HG03135 (cell line): Measurements from ENCODE around the gene WNK2.

Experiments
- ATAC-seq: cut with Tn5 transposase; IDR thresholded peaks from one replicate; pipeline ENCODE4 v1.9.1; 2021; ENCODE audit warnings: mild to moderate bottlenecking, moderate library complexity; ENCODE audit not compliant: unreplicated experiment

The WNK2 gene

DNA sequence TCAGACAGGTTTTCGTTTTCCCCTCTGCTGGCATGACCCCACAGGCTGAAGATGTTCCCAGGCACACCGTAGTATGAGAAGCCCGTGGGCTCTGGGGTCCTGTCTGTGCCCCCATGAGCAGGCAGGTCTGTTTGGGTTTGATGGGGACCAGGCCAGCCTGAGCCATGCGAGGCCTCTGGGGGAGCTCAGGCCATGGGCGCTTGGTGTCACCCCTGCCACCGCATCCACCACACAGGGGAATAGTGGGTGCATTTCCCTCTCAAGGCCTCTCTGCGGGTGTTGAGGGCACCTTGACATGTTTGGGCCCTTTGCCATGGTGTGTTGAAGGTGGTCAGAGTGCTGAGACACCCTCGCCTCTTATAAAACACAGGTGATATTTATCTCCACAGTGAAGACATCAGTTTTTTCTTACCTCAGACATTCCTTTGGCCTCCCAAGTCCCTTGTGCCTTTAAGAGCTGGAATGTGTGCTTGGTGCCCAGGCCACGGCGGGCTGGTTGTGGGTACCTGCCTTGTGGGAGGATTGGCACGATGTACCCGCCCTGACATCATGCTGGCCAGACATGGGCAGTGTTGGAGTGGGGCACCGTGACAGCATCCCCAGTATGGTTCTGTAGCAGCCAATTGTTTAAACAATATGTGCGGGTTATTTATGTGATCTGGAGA lies 68.3 kb downstream of the WNK2 start:
- no peak for ATAC-seq

- no peak for ATAC-seq
Observed at GRCh38 chr9:93252781-93253530, 69.0 kb downstream of the WNK2 start.

DNA sequence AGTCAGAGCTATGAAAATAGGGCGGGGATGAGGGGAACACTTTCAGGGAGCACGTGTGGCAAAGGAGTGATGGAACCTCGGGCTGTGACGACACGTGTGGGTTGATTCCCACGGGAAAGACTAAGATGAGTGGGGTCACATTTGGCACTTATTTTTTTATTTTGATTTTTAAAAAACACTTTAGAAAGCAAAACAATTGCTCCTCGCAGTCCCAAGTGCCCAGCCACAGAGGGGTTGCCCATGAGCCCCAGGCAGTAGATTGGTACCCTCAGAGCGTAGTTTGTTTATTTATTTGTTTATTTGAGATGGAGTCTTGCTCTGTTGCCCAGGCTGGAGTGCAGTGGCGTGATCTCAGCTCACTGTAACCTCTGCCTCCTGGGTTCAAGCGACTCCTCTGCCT lies 69.7 kb downstream of the WNK2 start:
- no peak for ATAC-seq

DNA sequence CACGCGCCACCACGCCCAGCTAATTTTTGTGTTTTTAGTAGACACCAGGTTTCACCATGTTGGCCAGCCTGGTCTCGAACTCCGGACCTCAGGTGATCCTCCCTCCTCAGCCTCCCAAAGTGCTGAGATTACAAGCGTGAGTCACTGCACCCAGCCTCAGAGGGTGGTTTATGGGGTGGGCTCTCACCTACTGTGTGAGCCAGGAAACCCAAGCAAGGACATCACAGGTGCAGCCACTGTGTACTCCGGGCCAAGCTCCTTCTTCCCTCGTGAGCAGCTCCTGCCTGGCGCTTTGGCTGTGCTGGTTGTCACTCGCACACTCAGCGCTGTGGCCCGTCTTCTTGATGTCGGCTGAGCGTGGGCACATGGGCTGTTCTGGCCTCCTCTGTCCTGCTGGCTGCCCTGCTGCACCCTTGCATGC lies 70.1 kb downstream of the WNK2 start:
- no peak for ATAC-seq

DNA sequence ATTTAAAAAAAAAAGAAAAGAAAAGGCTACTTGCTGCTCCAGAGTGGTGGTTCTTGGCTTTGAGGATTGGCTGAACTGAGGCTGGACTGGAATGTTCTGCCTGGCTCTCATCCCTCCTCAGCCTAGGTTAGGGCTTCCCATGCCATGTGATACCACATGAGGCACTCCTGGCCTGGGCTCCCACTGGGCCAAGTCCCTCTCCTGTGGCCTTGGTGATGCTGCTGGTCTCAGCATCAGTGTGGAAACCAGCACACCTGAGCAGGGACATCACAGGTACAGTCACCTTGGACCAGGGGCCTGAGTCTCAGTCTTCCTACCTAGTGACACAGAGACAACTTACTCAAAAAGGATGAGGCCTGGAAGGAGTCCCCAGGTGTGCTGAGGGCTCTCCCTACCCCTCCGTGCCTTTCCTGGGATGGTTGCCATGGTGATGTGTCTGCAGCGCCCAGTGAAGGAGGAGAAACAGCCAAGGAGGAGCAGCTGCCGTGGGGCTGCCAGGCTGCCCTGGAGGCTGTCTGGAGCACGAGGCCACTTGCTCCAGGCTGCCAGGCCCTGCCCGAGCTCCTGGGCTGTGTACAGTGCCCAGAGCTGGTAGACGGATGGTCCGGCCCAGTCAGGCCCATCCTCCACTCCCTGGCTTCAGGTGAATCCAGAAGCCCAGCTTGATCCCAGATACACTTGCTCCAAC lies 71.0 kb downstream of the WNK2 start:
- no peak for ATAC-seq

- ATAC-seq = no peak
Observed at GRCh38 chr9:93255494-93255867, 71.5 kb downstream of the WNK2 start.

- ATAC-seq = no peak
Observed at GRCh38 chr9:93255994-93256877, 72.3 kb downstream of the WNK2 start.

- no peak for ATAC-seq
Observed at GRCh38 chr9:93256878-93257807, 73.2 kb downstream of the WNK2 start.

DNA sequence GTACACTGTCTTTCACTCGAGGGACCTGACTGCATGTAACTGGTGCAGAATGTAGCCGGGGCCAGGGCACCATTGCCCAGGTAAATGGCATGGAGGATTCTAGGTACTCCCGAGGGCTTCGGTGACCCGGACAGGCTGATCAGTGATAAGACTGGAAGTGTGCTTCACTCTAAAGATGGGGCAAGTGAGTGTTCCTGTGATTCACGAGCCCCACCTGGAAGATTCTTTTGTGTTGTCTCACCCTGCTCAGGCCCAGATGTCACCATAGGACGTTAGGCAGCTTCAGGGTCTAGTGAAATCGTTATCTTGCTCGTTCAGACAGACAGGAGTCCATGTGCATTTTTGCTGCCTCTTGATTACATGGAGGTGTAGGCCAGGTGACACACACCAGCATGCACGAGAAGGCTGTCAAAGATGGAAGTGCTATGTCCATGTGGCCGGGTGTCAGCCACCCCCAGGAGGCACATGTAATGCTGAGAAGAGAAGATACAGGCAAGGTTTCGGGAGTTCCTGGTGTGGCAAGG lies 73.9 kb downstream of the WNK2 start:
- no peak for ATAC-seq

GRCh38 chr9:93258419-93258817 lies 74.5 kb downstream of the WNK2 start:
- ATAC-seq = no peak

DNA sequence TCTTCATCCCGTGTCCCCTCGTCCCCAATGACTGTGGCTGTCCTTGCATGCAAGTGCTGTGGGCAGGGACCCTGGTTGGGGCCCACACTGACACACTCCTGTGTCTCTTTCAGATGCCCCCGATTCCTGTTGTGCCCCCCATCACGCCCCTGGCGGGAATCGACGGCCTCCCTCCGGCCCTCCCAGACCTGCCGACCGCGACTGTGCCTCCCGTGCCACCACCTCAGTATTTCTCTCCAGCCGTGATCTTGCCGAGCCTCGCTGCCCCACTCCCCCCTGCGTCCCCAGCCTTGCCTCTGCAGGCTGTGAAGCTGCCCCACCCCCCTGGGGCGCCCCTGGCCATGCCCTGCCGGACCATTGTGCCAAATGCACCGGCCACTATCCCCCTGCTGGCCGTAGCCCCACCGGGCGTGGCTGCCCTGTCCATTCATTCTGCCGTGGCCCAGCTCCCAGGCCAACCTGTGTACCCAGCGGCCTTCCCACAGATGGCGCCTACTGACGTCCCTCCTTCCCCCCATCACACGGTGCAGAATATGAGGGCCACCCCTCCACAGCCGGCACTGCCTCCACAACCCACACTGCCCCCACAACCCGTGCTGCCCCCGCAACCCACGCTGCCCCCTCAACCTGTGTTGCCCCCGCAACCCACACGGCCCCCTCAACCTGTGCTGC lies 75.0 kb downstream of the WNK2 start:
- ATAC-seq = no peak

DNA sequence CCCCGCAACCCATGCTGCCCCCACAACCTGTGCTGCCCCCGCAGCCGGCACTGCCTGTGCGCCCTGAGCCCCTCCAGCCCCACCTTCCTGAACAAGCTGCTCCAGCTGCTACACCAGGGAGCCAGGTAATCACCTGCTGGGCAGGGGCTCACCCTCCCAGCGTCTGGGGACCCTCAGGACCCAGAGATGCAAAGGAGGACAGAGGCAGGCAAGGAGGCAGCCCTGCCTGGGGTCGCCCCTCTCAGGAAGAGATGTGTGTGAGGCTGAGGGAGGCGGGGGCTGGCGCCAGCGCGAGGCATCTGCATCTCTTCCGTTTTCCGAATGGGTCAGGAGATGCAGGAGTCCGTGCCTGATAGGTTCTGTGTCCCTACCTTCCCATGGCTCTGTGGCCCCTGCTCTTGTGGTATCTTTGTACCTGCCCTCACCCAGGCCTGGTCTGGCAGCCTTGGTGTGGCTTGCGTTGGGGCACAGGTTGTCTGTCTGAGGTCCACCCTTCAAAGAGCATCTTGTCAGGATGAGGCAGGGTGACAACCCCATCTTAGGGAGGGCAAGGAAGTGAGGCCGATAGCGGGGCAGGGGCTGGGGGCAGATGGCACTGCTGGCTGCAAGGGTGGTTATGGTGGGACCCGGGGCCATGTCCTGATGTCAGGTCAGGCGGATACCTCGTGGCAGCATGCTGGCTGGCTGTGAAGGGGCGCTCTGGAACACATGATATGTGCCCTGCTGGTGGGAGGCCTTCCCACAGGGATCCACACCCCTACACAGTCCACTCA lies 75.7 kb downstream of the WNK2 start:
- ATAC-seq = no peak

DNA sequence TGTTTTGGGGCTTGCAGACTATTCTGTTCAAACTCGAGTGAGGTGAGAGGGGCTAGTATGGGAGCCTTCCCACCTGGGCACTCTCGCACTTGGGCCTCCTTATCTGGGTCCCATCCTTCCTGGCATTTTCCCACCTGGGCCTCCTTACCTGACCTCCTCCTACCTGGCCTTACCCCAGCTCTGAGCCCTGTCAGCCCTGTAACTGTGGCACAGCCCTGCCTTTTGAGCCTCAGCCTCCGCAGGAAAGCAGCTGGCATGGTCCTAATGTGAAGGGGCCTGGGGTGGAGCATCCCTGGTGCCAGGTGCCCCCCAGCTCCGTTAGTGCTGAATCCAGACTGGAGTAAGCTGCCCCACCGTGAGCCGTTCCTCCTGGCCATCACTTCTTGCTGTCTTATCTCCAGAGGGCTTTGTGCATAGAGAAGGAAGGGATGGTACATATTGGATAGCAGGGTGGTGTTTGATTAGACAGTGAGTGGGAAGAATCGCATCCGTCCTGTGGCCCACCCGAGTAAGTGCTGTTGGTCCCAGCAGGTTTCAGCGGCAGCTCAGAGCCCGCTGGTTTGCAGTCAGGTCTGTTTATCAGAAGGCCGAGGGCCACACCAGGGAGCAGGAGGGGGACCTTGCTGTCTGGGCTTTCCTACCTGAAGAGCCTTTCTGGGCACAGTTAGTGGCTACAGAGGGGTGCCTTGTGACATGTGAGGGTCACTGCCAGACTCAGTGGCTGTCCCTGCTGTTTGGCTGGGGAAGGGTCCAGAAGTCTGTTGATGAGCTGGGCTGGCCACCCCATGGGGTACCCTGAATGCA lies 76.5 kb downstream of the WNK2 start:
- ATAC-seq = no peak

- ATAC-seq = no peak
Observed at GRCh38 chr9:93261281-93261680, 77.3 kb downstream of the WNK2 start.

DNA sequence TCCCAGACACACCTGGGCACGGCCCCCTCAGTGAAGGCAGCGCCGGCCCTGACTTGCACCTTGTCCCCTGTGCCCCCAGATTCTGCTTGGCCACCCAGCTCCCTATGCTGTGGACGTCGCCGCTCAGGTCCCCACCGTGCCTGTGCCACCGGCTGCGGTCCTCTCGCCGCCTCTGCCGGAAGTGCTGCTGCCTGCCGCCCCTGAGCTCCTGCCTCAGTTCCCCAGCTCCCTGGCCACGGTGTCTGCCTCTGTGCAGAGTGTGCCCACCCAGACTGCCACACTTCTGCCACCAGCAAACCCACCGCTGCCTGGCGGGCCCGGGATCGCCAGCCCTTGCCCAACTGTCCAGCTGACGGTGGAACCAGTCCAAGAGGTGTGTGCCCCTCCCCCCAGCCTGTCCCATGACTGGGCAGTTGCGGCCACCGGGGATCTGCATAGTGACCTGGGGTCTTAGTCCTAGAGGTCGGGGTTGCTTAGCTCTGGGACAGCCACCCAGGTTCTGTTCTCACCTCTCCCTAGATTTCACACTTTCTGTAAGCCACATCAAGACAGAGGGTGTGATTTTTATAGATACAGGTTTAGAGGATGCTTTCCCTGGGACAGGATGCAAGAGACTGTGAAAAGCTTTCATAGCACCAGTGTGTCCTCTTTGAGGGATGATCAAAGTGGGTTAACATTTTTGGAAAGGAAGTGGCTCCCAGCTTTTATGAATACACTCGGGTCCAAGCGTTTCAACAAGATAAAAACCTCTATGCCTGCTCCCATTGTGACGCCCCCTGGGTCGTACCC lies 78.0 kb downstream of the WNK2 start:
- no peak for ATAC-seq

- no peak for ATAC-seq
Observed at GRCh38 chr9:93262537-93263310, 78.8 kb downstream of the WNK2 start.
